DND-41 (cell line): Measurements from ENCODE around the gene RAMACL.

Experiments
- ATAC-seq: fragments of 200-7000 bp; cut with Tn5 transposase; 3 replicates; pipeline ENCODE4 v1.9.1; 2021; ENCODE audit warnings: low read depth; ENCODE audit not compliant: insufficient read depth
- DNase-seq: peaks from one replicate; pipeline ENCODE4 v3.0.0-alpha.2; 2020
- H2AFZ ChIP-seq: 2 replicates; pipeline ENCODE4 v1.6.0; 2012; ENCODE audit warnings: low read depth, low read length
- H3K27ac ChIP-seq: 2 replicates; pipeline ENCODE4 v1.5.1; 2012; ENCODE audit warnings: low read length, inconsistent platforms
- H3K27me3 ChIP-seq: fragments of 200-600 bp; sonication (generic); 2 replicates; pipeline ENCODE4 v1.6.0; 2012; ENCODE audit warnings: low read length, mild to moderate bottlenecking, inconsistent platforms; ENCODE audit not compliant: insufficient read depth, poor library complexity
- H3K36me3 ChIP-seq: 2 replicates; pipeline ENCODE4 v1.5.1; 2012; ENCODE audit warnings: low read length, inconsistent platforms; ENCODE audit not compliant: insufficient read depth
- H3K4me1 ChIP-seq: 2 replicates; pipeline ENCODE4 v1.5.1; 2012; ENCODE audit warnings: mild to moderate bottlenecking, low read length; ENCODE audit not compliant: insufficient read depth
- H3K4me2 ChIP-seq: 2 replicates; pipeline ENCODE4 v1.6.0; 2012; ENCODE audit warnings: mild to moderate bottlenecking, moderate library complexity, low read length, inconsistent platforms; ENCODE audit not compliant: insufficient read depth
- H3K4me3 ChIP-seq, 2 experiments: fragments of 200-600 bp in 1 of 2; shearing (Covaris generic) in 1 of 2; 2 replicates each; pipeline ENCODE4 v1.5.1; 2012 to 2016; ENCODE audit warnings: inconsistent platforms in 2 of 2, low read length in 2 of 2, mild to moderate bottlenecking in 2 of 2, low read depth in 1 of 2, moderate library complexity in 1 of 2
- H3K79me2 ChIP-seq: 2 replicates; pipeline ENCODE4 v1.6.0; 2012; ENCODE audit warnings: low read length, inconsistent platforms; ENCODE audit not compliant: insufficient read depth
- H3K9ac ChIP-seq: 2 replicates; pipeline ENCODE4 v1.6.0; 2012; ENCODE audit warnings: low read depth, mild to moderate bottlenecking, inconsistent platforms, low read length, moderate library complexity
- H3K9me3 ChIP-seq: 2 replicates; pipeline ENCODE4 v1.5.1; 2012; ENCODE audit warnings: low read length, moderate library complexity, mild to moderate bottlenecking, inconsistent platforms; ENCODE audit not compliant: insufficient read depth, severe bottlenecking
- H4K20me1 ChIP-seq: 2 replicates; pipeline ENCODE4 v1.6.0; 2012; ENCODE audit warnings: low read length; ENCODE audit not compliant: insufficient read depth
- CTCF ChIP-seq: IDR thresholded peaks from 2 replicates; pipeline ENCODE4 v1.5.1; 2012; ENCODE audit warnings: borderline replicate concordance, low read length, moderate library complexity, mild to moderate bottlenecking; ENCODE audit not compliant: poor library complexity, severe bottlenecking; ENCODE audit errors: extremely low read depth
- EZH2 ChIP-seq: IDR thresholded peaks from 3 replicates; pipeline ENCODE4 v1.6.1; 2012; ENCODE audit warnings: borderline replicate concordance, low read depth, mild to moderate bottlenecking, moderate library complexity, low read length, inconsistent platforms; ENCODE audit not compliant: severe bottlenecking

The RAMACL gene

GRCh38 chr6:166633732-166634535 lies 47.5 kb upstream of the RAMACL start:
- Histone ChIP-seq H3K27me3 (peaks cover 7% of the 10 kb centered on the region), H3K9me3 (no peaks in the 10 kb centered on the region), H3K4me2 (no peak overlapping the region), H3K4me3 (no peak overlapping the region), H3K9ac (no peak overlapping the region), H3K36me3 (no peaks in the 10 kb centered on the region), H2AFZ (no peak overlapping the region), H3K27ac (no peak overlapping the region), H4K20me1 (no peaks in the 10 kb centered on the region), H3K79me2 (no peaks in the 10 kb centered on the region), H3K4me1 (peaks cover 2% of the 10 kb centered on the region; the same call in 1 of the 2 replicates)
- ATAC-seq (no peak), DNase-seq (no peak)
- TF ChIP-seq CTCF (no peak), EZH2 (no peak)

GRCh38 chr6:166632731-166633130 lies 46.3 kb upstream of the RAMACL start:
- no peaks in the 10 kb centered on the region for H3K36me3 ChIP-seq
- DNase-seq = no peak
- H3K4me1 ChIP-seq = peaks cover 12% of the 10 kb centered on the region

GRCh38 chr6:166630462-166630861 lies 44.0 kb upstream of the RAMACL start:
- DNase-seq (no peak), ATAC-seq (no peak)
- no peaks in the 10 kb centered on the region for H4K20me1 ChIP-seq
- TF ChIP-seq CTCF (no peak), EZH2 (no peak)
- H3K27ac ChIP-seq = no peak overlapping the region
- H2AFZ ChIP-seq = no peak overlapping the region
- H3K4me3 ChIP-seq = no peak overlapping the region
- no peaks in the 10 kb centered on the region for H3K36me3 ChIP-seq
- H3K4me1 ChIP-seq = peaks cover 20% of the 10 kb centered on the region
- no peak overlapping the region for H3K4me2 ChIP-seq
- H3K9me3 ChIP-seq = no peaks in the 10 kb centered on the region
- H3K9ac ChIP-seq = no peak overlapping the region
- no peaks in the 10 kb centered on the region for H3K79me2 ChIP-seq
- peaks cover 20% of the 10 kb centered on the region for H3K27me3 ChIP-seq

More at GRCh38 chr6:166632731-166633130, 46.3 kb upstream of the RAMACL start:
- Histone ChIP-seq H3K4me3 (no peak overlapping the region), H2AFZ (no peak overlapping the region), H3K79me2 (no peaks in the 10 kb centered on the region), H3K27me3 (peaks cover 18% of the 10 kb centered on the region), H4K20me1 (no peaks in the 10 kb centered on the region), H3K4me2 (no peak overlapping the region), H3K9me3 (no peaks in the 10 kb centered on the region), H3K27ac (no peak overlapping the region), H3K9ac (no peak overlapping the region)
- no peak for TF ChIP-seq EZH2
- TF ChIP-seq CTCF = no peak
- no peak for ATAC-seq
